CMK (cell line): Measurements from ENCODE around the gene KIF3C.

Experiments
- DNase-seq: peaks from one replicate; pipeline ENCODE4 v3.0.0-alpha.2; 2010; ENCODE audit warnings: low read depth

Gene KIF3C

GRCh38 chr2:25877431-25878360 lies 104.6 kb downstream of the KIF3C start:
- DNase-seq: peak; percentile 50
